ENCODE results near the gene TAAR2. TPM values are rescaled to one million over a fixed set of nuclear protein-coding genes. Genes with fewer than 3 reads are reported as not detected.

TAAR2 gene
- total RNA-seq, 1 experiment from 2014 or later: not detected

DNA sequence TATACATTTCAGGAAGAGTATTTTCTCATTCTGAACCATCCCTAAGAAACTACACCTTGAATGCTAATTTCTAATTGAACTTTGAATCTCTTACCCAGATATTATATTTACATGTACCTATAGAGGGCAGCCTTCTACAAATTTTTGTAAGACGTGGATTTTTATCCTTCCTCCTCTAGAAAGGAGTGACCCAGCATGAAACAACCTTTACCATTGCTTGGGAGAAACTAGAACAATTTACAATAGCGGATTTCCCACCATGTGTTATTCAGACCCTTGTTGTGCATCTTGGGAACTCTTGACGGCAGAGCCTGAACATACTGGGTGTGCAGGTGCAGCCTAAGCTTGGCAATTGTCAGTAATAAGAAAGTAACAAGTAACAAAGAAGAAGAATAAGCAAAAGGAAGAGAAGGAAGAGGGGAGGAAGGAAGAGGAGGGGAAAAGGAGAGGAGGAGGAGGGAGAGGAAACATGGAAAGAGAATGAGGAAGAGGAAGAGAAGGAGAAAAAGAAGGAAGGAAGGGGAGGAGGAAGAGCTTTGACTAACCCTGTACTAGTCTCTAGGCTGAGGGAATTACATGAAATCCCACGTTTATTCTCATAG lies 45.7 kb upstream of the TAAR2 start:
- Histone ChIP-seq H3K27me3 (ENCODE audit: insufficient read depth, low read length) (no peaks in the 10 kb centered on the region), H4K20me1 (ENCODE audit: insufficient read depth) (no peaks in the 10 kb centered on the region), H3K4me2 (ENCODE audit: low read length) (peak overlapping the region; percentile 46), H2AFZ (ENCODE audit: low read depth, low read length, poor library complexity, severe bottlenecking) (peak overlapping the region; percentile 82), H3K9ac (ENCODE audit: low read length) (no peak overlapping the region), H3K4me1 (ENCODE audit: control insufficient read depth in 1 of 2, insufficient read depth in 2 of 2, low read length in 2 of 2) (peaks cover 0 to 9% of the 10 kb centered on the region in 2 experiments; a peak in 2 of 4 replicates), H3K9me2 (ENCODE audit: insufficient read depth) (no peaks in the 10 kb centered on the region), H3K27ac (ENCODE audit: low read depth, low read length) (no peak overlapping the region), H3K79me2 (ENCODE audit: insufficient read depth, low read length) (no peaks in the 10 kb centered on the region), H3K36me3 (ENCODE audit: control insufficient read depth in 1 of 2, insufficient read depth in 2 of 2, low read length in 2 of 2) (no peaks in the 10 kb centered on the region), H3K4me3 (replicated peaks in 1 of 2; ENCODE audit: low read depth in 1 of 2, low read length in 2 of 2) (no peak overlapping the region), H3K9me3 (ENCODE audit: control insufficient read depth in 1 of 2, insufficient read depth in 1 of 2, low read depth in 1 of 2, low read length in 2 of 2) (no peaks in the 10 kb centered on the region)
- RAD21 ChIA-PET (ENCODE audit: low non-redundant PET in 1 of 2, low total read pairs in 2 of 2, uncharacterized antibody in 2 of 2, unreplicated experiment in 2 of 2): interaction anchor here in 1 of 2 experiments (0.7 kb wide), 1 partner anchor 98 kb away, joined by 3 read pairs; no protein-coding TSS in a partner anchor
- no TSS peak for BruUV-seq (replicated peaks)
- CTCF ChIA-PET: interaction anchor here (0.6 to 2.4 kb wide), 9 partner anchors 8 to 139 kb away, joined by 3 to 12 read pairs (median 3); partner anchors contain the start of gene SLC18B1
- DNase-seq (ENCODE audit: low read depth, low spot score) (peak; percentile 38), ATAC-seq (peak; percentile 92)
- POLR2A ChIA-PET: interaction anchor here (1.6 kb wide), 1 partner anchor 146 kb away, joined by 9 read pairs; the partner anchor contains the start of gene RPS12
- intact Hi-C loops (cut with micrococcal nuclease): loop anchor here (1.0 kb wide), 3 partner anchors 46 to 147 kb away; no protein-coding TSS in a partner anchor
- peak; percentile 77 for TF ChIP-seq RAD21 (IDR thresholded peaks at IDR 0.05; ENCODE audit: low read depth)
- TF ChIP-seq, protein P1, sequence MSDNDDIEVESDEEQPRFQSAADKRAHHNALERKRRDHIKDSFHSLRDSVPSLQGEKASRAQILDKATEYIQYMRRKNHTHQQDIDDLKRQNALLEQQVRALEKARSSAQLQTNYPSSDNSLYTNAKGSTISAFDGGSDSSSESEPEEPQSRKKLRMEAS (IDR thresholded peaks at IDR 0.05): no peak
- no peak for TF ChIP-seq EGR1 (IDR thresholded peaks at IDR 0.05; ENCODE audit: low read depth)
- TF ChIP-seq, protein P2, sequence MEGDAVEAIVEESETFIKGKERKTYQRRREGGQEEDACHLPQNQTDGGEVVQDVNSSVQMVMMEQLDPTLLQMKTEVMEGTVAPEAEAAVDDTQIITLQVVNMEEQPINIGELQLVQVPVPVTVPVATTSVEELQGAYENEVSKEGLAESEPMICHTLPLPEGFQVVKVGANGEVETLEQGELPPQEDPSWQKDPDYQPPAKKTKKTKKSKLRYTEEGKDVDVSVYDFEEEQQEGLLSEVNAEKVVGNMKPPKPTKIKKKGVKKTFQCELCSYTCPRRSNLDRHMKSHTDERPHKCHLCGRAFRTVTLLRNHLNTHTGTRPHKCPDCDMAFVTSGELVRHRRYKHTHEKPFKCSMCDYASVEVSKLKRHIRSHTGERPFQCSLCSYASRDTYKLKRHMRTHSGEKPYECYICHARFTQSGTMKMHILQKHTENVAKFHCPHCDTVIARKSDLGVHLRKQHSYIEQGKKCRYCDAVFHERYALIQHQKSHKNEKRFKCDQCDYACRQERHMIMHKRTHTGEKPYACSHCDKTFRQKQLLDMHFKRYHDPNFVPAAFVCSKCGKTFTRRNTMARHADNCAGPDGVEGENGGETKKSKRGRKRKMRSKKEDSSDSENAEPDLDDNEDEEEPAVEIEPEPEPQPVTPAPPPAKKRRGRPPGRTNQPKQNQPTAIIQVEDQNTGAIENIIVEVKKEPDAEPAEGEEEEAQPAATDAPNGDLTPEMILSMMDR (IDR thresholded peaks at IDR 0.05 in 2 of 3, conservative IDR thresholded peaks at IDR 0.05 in 1 of 3; ENCODE audit: borderline replicate concordance in 1 of 3, insufficient read depth in 1 of 3, low read depth in 2 of 3, low read length in 2 of 3): peak; percentile 35 to 83 (median 66)
- TF ChIP-seq ELF1 (IDR thresholded peaks at IDR 0.05; ENCODE audit: borderline replicate concordance, low read depth): no peak
- TF ChIP-seq CEBPB (IDR thresholded peaks at IDR 0.05; ENCODE audit: low read depth): 0 out of 2 replicates have a peak, but pooled peaks have one; percentile 10
